H9 (cell line): ENCODE data around the gene ANTXRL. TPM values are rescaled to one million over a fixed set of nuclear protein-coding genes. Genes with fewer than 3 reads are reported as not detected.

ENCODE experiments used
- DNase-seq: peaks from one replicate; pipeline ENCODE4 v3.0.0-alpha.2; 2017
- H2AFZ ChIP-seq: one replicate; pipeline ENCODE4 v1.6.1; 2013; ENCODE audit warnings: mild to moderate bottlenecking, low read length, control low read depth, moderate library complexity
- H2AK5ac ChIP-seq: 2 replicates; pipeline ENCODE4 v1.6.1; 2013; ENCODE audit warnings: low read length, control low read depth, mixed read lengths; ENCODE audit not compliant: insufficient read length
- H2BK120ac ChIP-seq: one replicate; pipeline ENCODE4 v1.6.1; 2013; ENCODE audit warnings: low read depth, mild to moderate bottlenecking, low read length, control low read depth, inconsistent platforms; ENCODE audit not compliant: poor library complexity, severe bottlenecking
- H2BK12ac ChIP-seq: 2 replicates; pipeline ENCODE4 v1.6.1; 2013; ENCODE audit warnings: low read length, control low read depth, mixed read lengths, low read depth; ENCODE audit not compliant: insufficient read length
- H2BK15ac ChIP-seq: 2 replicates; pipeline ENCODE4 v1.6.1; 2013; ENCODE audit warnings: low read depth, low read length, control low read depth
- H2BK20ac ChIP-seq: one replicate; pipeline ENCODE4 v1.6.1; 2013; ENCODE audit warnings: low read depth, mild to moderate bottlenecking, low read length, control low read depth, inconsistent platforms; ENCODE audit not compliant: poor library complexity, severe bottlenecking
- H2BK5ac ChIP-seq: 2 replicates; pipeline ENCODE4 v1.6.1; 2013; ENCODE audit warnings: low read length, control low read depth, mixed read lengths; ENCODE audit not compliant: insufficient read length
- H3K14ac ChIP-seq: 2 replicates; pipeline ENCODE4 v1.6.1; 2013; ENCODE audit warnings: low read length, control low read depth; ENCODE audit not compliant: insufficient read depth
- H3K18ac ChIP-seq: 2 replicates; pipeline ENCODE4 v1.6.1; 2013; ENCODE audit warnings: low read depth, mild to moderate bottlenecking, mixed read lengths, low read length, control low read depth; ENCODE audit not compliant: insufficient read length
- H3K23ac ChIP-seq: 2 replicates; pipeline ENCODE4 v1.6.1; 2013; ENCODE audit warnings: low read length, control low read depth, mixed read lengths, low read depth; ENCODE audit not compliant: insufficient read length
- H3K23me2 ChIP-seq: 2 replicates; pipeline ENCODE4 v1.6.1; 2013; ENCODE audit warnings: low read depth, mild to moderate bottlenecking, mixed read lengths, low read length, control low read depth; ENCODE audit not compliant: insufficient read length, poor library complexity, severe bottlenecking
- H3K27ac ChIP-seq: 2 replicates; pipeline ENCODE4 v1.5.1; 2013; ENCODE audit warnings: low read length, control low read depth, mixed read lengths, low read depth; ENCODE audit not compliant: insufficient read length
- H3K27me3 ChIP-seq: 2 replicates; pipeline ENCODE4 v1.6.1; 2013; ENCODE audit warnings: low read length, control low read depth, inconsistent platforms; ENCODE audit not compliant: insufficient read depth
- H3K4ac ChIP-seq: 2 replicates; pipeline ENCODE4 v1.6.1; 2013; ENCODE audit warnings: low read depth, mild to moderate bottlenecking, control low read depth, inconsistent platforms, low read length, moderate library complexity
- H3K4me1 ChIP-seq: 2 replicates; pipeline ENCODE4 v1.6.1; 2013; ENCODE audit warnings: low read length, control low read depth, inconsistent platforms; ENCODE audit not compliant: insufficient read depth
- H3K4me2 ChIP-seq: 2 replicates; pipeline ENCODE4 v1.6.1; 2013; ENCODE audit warnings: low read length, control low read depth, mixed read lengths; ENCODE audit not compliant: insufficient read length, insufficient read depth
- H3K56ac ChIP-seq: 2 replicates; pipeline ENCODE4 v1.6.1; 2013; ENCODE audit warnings: low read depth, mild to moderate bottlenecking, mixed read lengths, low read length, control low read depth; ENCODE audit not compliant: insufficient read length
- H3K79me1 ChIP-seq: 2 replicates; pipeline ENCODE4 v1.6.1; 2013; ENCODE audit warnings: low read depth, mild to moderate bottlenecking, moderate library complexity, low read length, control low read depth, inconsistent platforms; ENCODE audit not compliant: insufficient read depth, poor library complexity, severe bottlenecking
- H3K79me2 ChIP-seq: 2 replicates; pipeline ENCODE4 v1.6.1; 2013; ENCODE audit warnings: low read length, control low read depth, inconsistent platforms; ENCODE audit not compliant: insufficient read depth
- H3K9ac ChIP-seq: 2 replicates; pipeline ENCODE4 v1.6.1; 2013; ENCODE audit warnings: low read length, control low read depth, mixed read lengths; ENCODE audit not compliant: insufficient read length; ENCODE audit errors: extremely low read depth
- H3K9me3 ChIP-seq: one replicate; pipeline ENCODE4 v1.6.1; 2013; ENCODE audit warnings: low read depth, low read length, inconsistent platforms; ENCODE audit not compliant: control insufficient read depth
- H3T11ph ChIP-seq: one replicate; pipeline ENCODE4 v1.6.1; 2013; ENCODE audit warnings: mild to moderate bottlenecking, low read length, control low read depth, inconsistent platforms
- H4K20me1 ChIP-seq: one replicate; pipeline ENCODE4 v1.6.1; 2013; ENCODE audit not compliant: control insufficient read depth, insufficient read length, insufficient read depth
- H4K5ac ChIP-seq: 2 replicates; pipeline ENCODE4 v1.6.1; 2013; ENCODE audit warnings: low read depth, mild to moderate bottlenecking, mixed read lengths, low read length, control low read depth; ENCODE audit not compliant: insufficient read length
- H4K8ac ChIP-seq: replicated peaks from 2 replicates; pipeline ENCODE4 v1.6.1; 2013; ENCODE audit warnings: low read length, control low read depth, mixed read lengths, low read depth; ENCODE audit not compliant: insufficient read length
- H4K91ac ChIP-seq: 2 replicates; pipeline ENCODE4 v1.6.1; 2013; ENCODE audit warnings: low read depth, mild to moderate bottlenecking, moderate library complexity, mixed read lengths, low read length, control low read depth; ENCODE audit not compliant: insufficient read length
- H3K27ac Mint-ChIP-seq, 3 experiments: 2 replicates in 2 of 3; 3 replicates in 1 of 3; pipeline ENCODE4 v1.8.0; 2020 to 2021; ENCODE audit warnings: mixed read lengths in 3 of 3, mild to moderate bottlenecking in 1 of 3, moderate library complexity in 1 of 3
- H3K27me3 Mint-ChIP-seq: 2 replicates; pipeline ENCODE4 v1.8.0; 2021; ENCODE audit warnings: low read depth, mild to moderate bottlenecking, moderate library complexity, mixed read lengths
- H3K36me3 Mint-ChIP-seq, 3 experiments: 2 replicates in 2 of 3; 3 replicates in 1 of 3; pipeline ENCODE4 v1.8.0; 2020 to 2021; ENCODE audit warnings: low read depth in 3 of 3, mixed read lengths in 3 of 3; ENCODE audit not compliant: insufficient read depth in 1 of 3
- H3K4me1 Mint-ChIP-seq, 2 experiments: 2 replicates each; pipeline ENCODE4 v1.8.0; 2020; ENCODE audit warnings: mixed read lengths in 2 of 2
- H3K4me3 Mint-ChIP-seq, 2 experiments: 2 replicates in 1 of 2; 3 replicates in 1 of 2; pipeline ENCODE4 v1.8.0; 2020 to 2021; ENCODE audit warnings: mild to moderate bottlenecking in 2 of 2, mixed read lengths in 2 of 2, moderate library complexity in 1 of 2
- H3K9me3 Mint-ChIP-seq, 2 experiments: 2 replicates in 1 of 2; 3 replicates in 1 of 2; pipeline ENCODE4 v1.8.0; 2020; ENCODE audit warnings: mild to moderate bottlenecking in 2 of 2, mixed read lengths in 2 of 2, moderate library complexity in 1 of 2
- WGBS: extraction: QIAGEN DNeasy Blood & Tissue Kit; methylation state at CpG from one replicate; pipeline ENCODE4 v1.1.7; 2013; ENCODE audit warnings: missing lambda C conversion rate, low lambda C conversion rate, mixed read lengths; ENCODE audit not compliant: insufficient read length; ENCODE audit errors: extremely low coverage; 5-methylcytosine and 5-hydroxymethylcytosine counted together
- total RNA-seq: library from RNA; stranded (reverse); gene quantifications from 2 replicates; pipeline ENCODE4 v1.2.1, GENCODE V29; 2021
- TF ChIP-seq, protein P1 (sequence below): fragments of 200-600 bp; sonication (generic); conservative IDR thresholded peaks from 3 replicates; pipeline ENCODE4 v1.8.0; 2021; ENCODE audit warnings: antibody characterized with exemption, mild to moderate bottlenecking

Gene ANTXRL
- total RNA-seq, 1 experiment from 2014 or later: not detected

GRCh38 chr10:46323176-46323575 lies 36.4 kb downstream of the ANTXRL start:
- Histone ChIP-seq H4K5ac (no peak overlapping the region), H4K91ac (no peak overlapping the region), H2BK12ac (no peak overlapping the region), H2BK120ac (no peak overlapping the region), H2BK15ac (no peak overlapping the region), H3K9ac (no peak overlapping the region), H2AFZ (no peak overlapping the region), H2BK5ac (no peak overlapping the region), H2AK5ac (no peak overlapping the region), H3K56ac (no peak overlapping the region), H2BK20ac (no peak overlapping the region), H3K23me2 (no peaks in the 10 kb centered on the region), H3K79me2 (no peaks in the 10 kb centered on the region), H3K4me1 (no peaks in the 10 kb centered on the region), H3K79me1 (no peaks in the 10 kb centered on the region), H3K9me3 (no peaks in the 10 kb centered on the region), H3K4me2 (no peak overlapping the region), H3T11ph (no peak overlapping the region), H3K27ac (no peak overlapping the region), H3K23ac (no peak overlapping the region), H3K14ac (no peak overlapping the region), H3K18ac (no peak overlapping the region), H3K4ac (no peak overlapping the region), H4K8ac (no peak overlapping the region), H3K27me3 (no peaks in the 10 kb centered on the region), H4K20me1 (no peaks in the 10 kb centered on the region)
- no CpG with 5 or more reads among the region's 4 CpGs for WGBS
- H3K4me1 Mint-ChIP-seq: no peaks in the 10 kb centered on the region
- no peak overlapping the region for H3K4me3 Mint-ChIP-seq
- no peaks in the 10 kb centered on the region; a peak in 1 of 5 replicates for H3K9me3 Mint-ChIP-seq
- H3K27me3 Mint-ChIP-seq: no peaks in the 10 kb centered on the region; the same call in 1 of the 2 replicates
- TF ChIP-seq, protein P1, sequence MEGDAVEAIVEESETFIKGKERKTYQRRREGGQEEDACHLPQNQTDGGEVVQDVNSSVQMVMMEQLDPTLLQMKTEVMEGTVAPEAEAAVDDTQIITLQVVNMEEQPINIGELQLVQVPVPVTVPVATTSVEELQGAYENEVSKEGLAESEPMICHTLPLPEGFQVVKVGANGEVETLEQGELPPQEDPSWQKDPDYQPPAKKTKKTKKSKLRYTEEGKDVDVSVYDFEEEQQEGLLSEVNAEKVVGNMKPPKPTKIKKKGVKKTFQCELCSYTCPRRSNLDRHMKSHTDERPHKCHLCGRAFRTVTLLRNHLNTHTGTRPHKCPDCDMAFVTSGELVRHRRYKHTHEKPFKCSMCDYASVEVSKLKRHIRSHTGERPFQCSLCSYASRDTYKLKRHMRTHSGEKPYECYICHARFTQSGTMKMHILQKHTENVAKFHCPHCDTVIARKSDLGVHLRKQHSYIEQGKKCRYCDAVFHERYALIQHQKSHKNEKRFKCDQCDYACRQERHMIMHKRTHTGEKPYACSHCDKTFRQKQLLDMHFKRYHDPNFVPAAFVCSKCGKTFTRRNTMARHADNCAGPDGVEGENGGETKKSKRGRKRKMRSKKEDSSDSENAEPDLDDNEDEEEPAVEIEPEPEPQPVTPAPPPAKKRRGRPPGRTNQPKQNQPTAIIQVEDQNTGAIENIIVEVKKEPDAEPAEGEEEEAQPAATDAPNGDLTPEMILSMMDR: no peak
- no peak for DNase-seq
- no peaks in the 10 kb centered on the region for H3K36me3 Mint-ChIP-seq
- H3K27ac Mint-ChIP-seq: no peak overlapping the region
